A549 (cell line): Measurements from ENCODE around the gene NFYC.

Experiments
- BHLHE40 ChIP-seq: IDR thresholded peaks from 2 replicates; pipeline ENCODE4 v1.6.1; 2012; ENCODE audit warnings: low read depth, low read length, inconsistent platforms
- CHD2 ChIP-seq: fragments of 150-350 bp; IDR thresholded peaks from 2 replicates; pipeline ENCODE4 v1.6.1; 2014; ENCODE audit warnings: low read length; ENCODE audit not compliant: partially characterized antibody
- HES2 ChIP-seq: fragments of >200 bp; sonication (Bioruptor Twin); formaldehyde crosslinking; IDR thresholded peaks from 2 replicates; pipeline ENCODE4 v1.6.1; 2016
- POLR2A ChIP-seq: IDR thresholded peaks from 2 replicates; pipeline ENCODE4 v1.6.1; 2012; ENCODE audit warnings: mild to moderate bottlenecking, low read length
- POLR2AphosphoS2 ChIP-seq: conservative IDR thresholded peaks from 2 replicates; pipeline ENCODE4 v1.6.1; 2012; ENCODE audit warnings: low read length, improper control_type of control experiment, inconsistent platforms
- RAD21 ChIP-seq, 2 experiments: fragments of >200 bp in 1 of 2; sonication (Bioruptor Twin) in 1 of 2; formaldehyde crosslinking in 1 of 2; IDR thresholded peaks in 1 of 2; conservative IDR thresholded peaks in 1 of 2; 2 replicates in 1 of 2; 3 replicates in 1 of 2; pipeline ENCODE4 v1.6.1; 2012 to 2018; ENCODE audit warnings: inconsistent platforms in 1 of 2
- RARB ChIP-seq: fragments of 250-450 bp; sonication (Bioruptor Pico); IDR thresholded peaks from 2 replicates; pipeline ENCODE4 v1.8.0; 2021; ENCODE audit warnings: mild to moderate bottlenecking, moderate library complexity
- TF ChIP-seq, protein P1 (sequence below): fragments of >200 bp; sonication (Bioruptor Twin); formaldehyde crosslinking; IDR thresholded peaks from 3 replicates; pipeline ENCODE4 v1.5.1; 2016
- TF ChIP-seq, protein P2 (sequence below): IDR thresholded peaks from 2 replicates; pipeline ENCODE4 v1.6.1; 2012

DNA sequence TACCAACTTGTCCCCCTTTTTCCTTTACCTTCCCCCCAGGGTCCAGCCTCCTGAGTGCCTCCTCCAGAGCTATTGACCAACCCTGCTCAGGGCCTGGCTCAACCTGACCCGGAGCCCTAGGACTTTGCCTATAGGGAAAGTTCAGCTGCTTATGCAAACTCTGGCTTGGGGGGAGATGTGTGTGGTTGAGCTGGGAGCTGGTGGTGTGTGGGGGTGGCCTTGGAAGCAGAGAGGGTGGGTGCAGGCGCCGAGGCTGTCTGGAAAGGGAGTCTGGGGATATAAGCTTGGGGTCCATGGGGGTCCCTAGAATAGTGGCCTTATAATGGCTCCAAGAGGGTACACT, 106.1 kb downstream of the NFYC start:
- TF ChIP-seq CHD2 = no peak
- no peak for TF ChIP-seq POLR2AphosphoS2
- TF ChIP-seq, protein P1, sequence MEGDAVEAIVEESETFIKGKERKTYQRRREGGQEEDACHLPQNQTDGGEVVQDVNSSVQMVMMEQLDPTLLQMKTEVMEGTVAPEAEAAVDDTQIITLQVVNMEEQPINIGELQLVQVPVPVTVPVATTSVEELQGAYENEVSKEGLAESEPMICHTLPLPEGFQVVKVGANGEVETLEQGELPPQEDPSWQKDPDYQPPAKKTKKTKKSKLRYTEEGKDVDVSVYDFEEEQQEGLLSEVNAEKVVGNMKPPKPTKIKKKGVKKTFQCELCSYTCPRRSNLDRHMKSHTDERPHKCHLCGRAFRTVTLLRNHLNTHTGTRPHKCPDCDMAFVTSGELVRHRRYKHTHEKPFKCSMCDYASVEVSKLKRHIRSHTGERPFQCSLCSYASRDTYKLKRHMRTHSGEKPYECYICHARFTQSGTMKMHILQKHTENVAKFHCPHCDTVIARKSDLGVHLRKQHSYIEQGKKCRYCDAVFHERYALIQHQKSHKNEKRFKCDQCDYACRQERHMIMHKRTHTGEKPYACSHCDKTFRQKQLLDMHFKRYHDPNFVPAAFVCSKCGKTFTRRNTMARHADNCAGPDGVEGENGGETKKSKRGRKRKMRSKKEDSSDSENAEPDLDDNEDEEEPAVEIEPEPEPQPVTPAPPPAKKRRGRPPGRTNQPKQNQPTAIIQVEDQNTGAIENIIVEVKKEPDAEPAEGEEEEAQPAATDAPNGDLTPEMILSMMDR = no peak
- no peak for TF ChIP-seq RARB (CRISPR knock-in tag)
- TF ChIP-seq HES2 = no peak
- no peak for TF ChIP-seq POLR2A
- TF ChIP-seq, protein P2, sequence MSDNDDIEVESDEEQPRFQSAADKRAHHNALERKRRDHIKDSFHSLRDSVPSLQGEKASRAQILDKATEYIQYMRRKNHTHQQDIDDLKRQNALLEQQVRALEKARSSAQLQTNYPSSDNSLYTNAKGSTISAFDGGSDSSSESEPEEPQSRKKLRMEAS = no peak
- no peak for TF ChIP-seq BHLHE40
- no peak for TF ChIP-seq RAD21 (conservative IDR thresholded peaks at IDR 0.05 in 1 of 2, IDR thresholded peaks at IDR 0.05 in 1 of 2)
